ENCODE measurements around the gene ZNF879.

DNA sequence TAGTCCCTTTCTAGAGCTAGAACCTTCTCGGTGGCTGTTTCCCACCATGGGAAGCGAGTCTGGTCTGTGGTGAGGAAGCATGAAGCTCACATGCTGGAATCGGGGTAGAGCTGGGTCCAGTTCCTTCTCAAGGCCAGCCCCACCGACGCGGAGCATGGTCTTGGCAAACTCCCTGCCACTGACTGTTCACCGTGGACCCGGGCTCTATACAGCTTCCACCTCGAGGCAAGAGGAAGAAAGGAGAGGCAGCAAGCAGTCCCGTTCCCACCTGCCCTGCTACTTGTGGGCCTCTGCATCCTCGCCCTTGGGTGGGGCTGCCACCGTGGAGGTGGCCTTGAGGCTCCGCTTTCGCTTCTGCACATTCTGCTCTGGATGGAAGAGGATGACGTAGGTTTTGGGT is 42.2 kb upstream of the ZNF879 start:
- TF ChIP-seq TSHZ1 (tag by site-specific recombination; IDR thresholded peaks at IDR 0.05; ENCODE audit: borderline replicate concordance): no peak
- TF ChIP-seq, protein P1, sequence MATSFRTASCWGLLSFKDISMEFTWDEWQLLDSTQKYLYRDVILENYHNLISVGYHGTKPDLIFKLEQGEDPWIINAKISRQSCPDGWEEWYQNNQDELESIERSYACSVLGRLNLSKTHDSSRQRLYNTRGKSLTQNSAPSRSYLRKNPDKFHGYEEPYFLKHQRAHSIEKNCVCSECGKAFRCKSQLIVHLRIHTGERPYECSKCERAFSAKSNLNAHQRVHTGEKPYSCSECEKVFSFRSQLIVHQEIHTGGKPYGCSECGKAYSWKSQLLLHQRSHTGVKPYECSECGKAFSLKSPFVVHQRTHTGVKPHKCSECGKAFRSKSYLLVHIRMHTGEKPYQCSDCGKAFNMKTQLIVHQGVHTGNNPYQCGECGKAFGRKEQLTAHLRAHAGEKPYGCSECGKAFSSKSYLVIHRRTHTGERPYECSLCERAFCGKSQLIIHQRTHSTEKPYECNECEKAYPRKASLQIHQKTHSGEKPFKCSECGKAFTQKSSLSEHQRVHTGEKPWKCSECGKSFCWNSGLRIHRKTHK (tag by site-specific recombination; IDR thresholded peaks at IDR 0.05): no peak
- TF ChIP-seq ZNF350 (tag by site-specific recombination; IDR thresholded peaks at IDR 0.05): no peak
- no peak for TF ChIP-seq ZBTB8A (tag by site-specific recombination; IDR thresholded peaks at IDR 0.05)
- no peak for TF ChIP-seq ZNF24 (tag by site-specific recombination; IDR thresholded peaks at IDR 0.05)
- TF ChIP-seq FEZF1 (tag by site-specific recombination; IDR thresholded peaks at IDR 0.05): no peak
- TF ChIP-seq CTCF (tag by site-specific recombination; IDR thresholded peaks at IDR 0.05): no peak
- no peak for TF ChIP-seq ZNF112 (tag by site-specific recombination; IDR thresholded peaks at IDR 0.05)
- no peak for TF ChIP-seq REST (tag by site-specific recombination; IDR thresholded peaks at IDR 0.05)
- no peak for TF ChIP-seq ZNF768 (tag by site-specific recombination; IDR thresholded peaks at IDR 0.05)

Data from HEK293 (cell line).